NB4 (cell line): ENCODE data around the gene KIF18A.
"Not testable (repeated sequence)": the region's sequence is repeated elsewhere in the genome, so short reads cannot be mapped to it uniquely, and the experiment has no call there.

Experiments
- DNase-seq: peaks from one replicate; pipeline ENCODE4 v3.0.0; 2010; ENCODE audit warnings: low read depth
- H3K4me3 ChIP-seq: one replicate; pipeline ENCODE4 v1.5.1; 2011; ENCODE audit warnings: mild to moderate bottlenecking, low read depth, low read length, moderate library complexity
- CTCF ChIP-seq: IDR thresholded peaks from one replicate; pipeline ENCODE4 v1.5.1; 2012; ENCODE audit warnings: low read depth, low read length
- MYC ChIP-seq: IDR thresholded peaks from 2 replicates; pipeline ENCODE4 v1.6.1; 2011; ENCODE audit warnings: low read depth, low read length
- POLR2A ChIP-seq: IDR thresholded peaks from 2 replicates; pipeline ENCODE4 v1.6.1; 2011; ENCODE audit warnings: mild to moderate bottlenecking; ENCODE audit not compliant: insufficient read length; ENCODE audit errors: extremely low read depth
- TF ChIP-seq, protein P1 (sequence below): IDR thresholded peaks from 2 replicates; pipeline ENCODE4 v1.6.1; 2011; ENCODE audit warnings: low read depth, low read length

KIF18A gene

DNA sequence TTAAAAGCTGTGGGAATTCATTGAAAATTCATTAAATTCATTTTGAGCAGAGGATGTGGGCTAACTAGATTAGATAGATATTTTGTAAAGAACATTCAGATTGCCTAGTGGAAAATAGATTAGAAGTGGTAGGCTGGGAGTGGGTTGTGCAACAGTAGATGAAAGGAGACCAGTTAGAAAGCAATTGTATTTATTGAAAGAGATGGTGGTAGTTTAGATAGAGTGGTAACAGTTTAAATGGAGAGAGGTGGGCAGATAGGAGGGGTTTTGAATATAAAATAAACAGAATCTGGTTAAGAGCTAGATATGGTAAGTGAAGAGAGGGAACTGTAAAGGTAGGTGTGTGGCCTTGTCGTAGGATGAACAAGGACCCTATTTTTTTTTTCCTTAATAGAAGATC, 34.8 kb upstream of the KIF18A start:
- TF ChIP-seq POLR2A: no peak
- TF ChIP-seq MYC: no peak
- TF ChIP-seq, protein P1, sequence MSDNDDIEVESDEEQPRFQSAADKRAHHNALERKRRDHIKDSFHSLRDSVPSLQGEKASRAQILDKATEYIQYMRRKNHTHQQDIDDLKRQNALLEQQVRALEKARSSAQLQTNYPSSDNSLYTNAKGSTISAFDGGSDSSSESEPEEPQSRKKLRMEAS: no peak
- no peak for TF ChIP-seq CTCF
- no peak for DNase-seq
- H3K4me3 ChIP-seq: no peak overlapping the region

GRCh38 chr11:28140689-28141455, 32.9 kb upstream of the KIF18A start:
- DNase-seq: no peak
- no peak overlapping the region for H3K4me3 ChIP-seq
- TF ChIP-seq CTCF: no peak
- no peak for TF ChIP-seq POLR2A
- TF ChIP-seq, protein P1: no peak
- TF ChIP-seq MYC: no peak

- no peak for DNase-seq
- no peak overlapping the region for H3K4me3 ChIP-seq
- TF ChIP-seq, protein P1: no peak
- no peak for TF ChIP-seq CTCF
- TF ChIP-seq POLR2A: no peak
- no peak for TF ChIP-seq MYC
These were observed 32.0 kb upstream of the KIF18A start for GRCh38 chr11:28139841-28140415.

GRCh38 chr11:28137832-28138231, 29.9 kb upstream of the KIF18A start:
- H3K4me3 ChIP-seq: no peak overlapping the region
- TF ChIP-seq CTCF (no peak), POLR2A (no peak), MYC (no peak)
- TF ChIP-seq, protein P1: no peak
- DNase-seq: no peak

- no peak for DNase-seq
- H3K4me3 ChIP-seq: no peak overlapping the region
- TF ChIP-seq MYC: no peak
- TF ChIP-seq, protein P1: no peak
- no peak for TF ChIP-seq CTCF
- TF ChIP-seq POLR2A: no peak
These were observed 29.4 kb upstream of the KIF18A start for GRCh38 chr11:28137366-28137765.

GRCh38 chr11:28136157-28136556, 28.2 kb upstream of the KIF18A start:
- not testable (repeated sequence) for DNase-seq, H3K4me3 ChIP-seq
